Activated CD4-positive, alpha-beta T cell treated with anti-CD3 and anti-CD28 coated beads, Interleukin-2, amount 50 U/mL, for 16 hours (primary cell): ENCODE measurements around the gene CNR2.
"Not testable (repeated sequence)": the region's sequence is repeated elsewhere in the genome, so short reads cannot be mapped to it uniquely, and the experiment has no call there.

Experiments used
- DNase-seq: peaks from one replicate; pipeline ENCODE4 v3.0.0-alpha.2; 2020

The CNR2 gene

DNA sequence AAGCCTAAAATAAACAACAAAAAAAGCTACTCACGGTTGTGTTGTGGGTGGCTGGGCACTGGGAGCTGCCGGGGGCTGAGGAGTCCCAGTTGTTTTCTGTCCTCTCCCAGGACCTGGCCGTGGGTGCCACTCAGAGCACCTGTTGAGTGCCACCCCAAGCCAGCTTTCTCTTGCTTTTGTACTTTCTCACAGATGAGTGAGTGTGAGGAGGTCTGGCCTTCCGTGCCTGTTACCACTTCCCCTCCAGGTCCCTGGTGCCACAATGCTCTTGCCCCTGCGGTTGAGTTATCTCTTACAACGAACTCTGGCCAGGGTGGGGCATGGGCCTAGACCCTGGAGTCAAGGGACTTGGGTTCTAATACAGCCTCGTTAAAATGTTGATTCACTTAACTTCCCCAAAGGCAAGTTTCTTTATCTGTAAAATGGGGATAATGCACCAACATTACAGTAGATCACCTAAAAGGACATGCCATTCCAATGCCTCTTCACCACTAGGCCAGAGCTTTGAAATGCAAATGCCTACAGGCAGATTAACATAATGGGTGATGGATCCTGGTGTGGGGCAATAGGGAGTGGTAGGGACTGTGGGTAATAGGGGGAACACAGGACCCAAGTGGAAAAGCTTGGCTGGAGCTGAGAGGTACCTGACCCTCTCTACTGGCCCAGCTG, at the start of gene CNR2:
Gene CNR2, minus strand, starts transcription at position 151 of the 669 bp plus-strand sequence. CDS start 37,745 bp downstream, outside the sequence.
- peak; percentile 18 for DNase-seq

DNA sequence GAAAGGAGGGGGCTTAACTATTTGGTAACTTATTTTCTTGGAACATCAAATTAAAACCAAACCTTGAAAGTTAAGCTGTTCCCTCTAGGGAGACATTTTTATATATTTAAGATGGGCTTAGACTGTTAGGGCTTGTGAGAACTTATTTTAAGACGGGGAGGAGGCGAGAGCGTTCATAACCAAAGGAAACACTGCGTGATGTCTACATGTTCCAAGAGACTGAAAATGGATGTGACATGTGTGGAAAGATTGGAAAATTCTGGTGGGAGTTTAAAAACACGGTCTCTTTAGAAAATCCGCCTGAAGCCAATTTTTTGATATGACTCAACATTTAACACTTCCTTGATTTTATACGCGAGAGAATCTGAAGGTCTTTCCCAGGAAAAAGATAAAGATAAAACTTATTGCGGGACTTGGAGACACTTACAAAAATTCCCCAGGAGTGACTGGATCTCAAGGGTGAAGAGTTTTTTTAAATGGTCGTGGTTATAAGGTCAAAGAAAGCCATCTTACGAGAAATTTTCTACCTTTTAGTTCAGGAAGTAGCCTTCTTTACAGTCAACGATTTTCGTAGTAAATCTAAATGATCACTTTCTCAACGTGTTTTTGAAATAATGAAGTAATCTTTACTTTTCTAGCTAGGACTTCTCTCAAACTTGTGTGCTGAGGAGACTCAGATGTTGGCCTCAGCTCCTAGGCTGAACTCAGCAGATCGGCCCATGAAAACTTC, 47.3 kb upstream of the CNR2 start:
- no peak for DNase-seq

DNA sequence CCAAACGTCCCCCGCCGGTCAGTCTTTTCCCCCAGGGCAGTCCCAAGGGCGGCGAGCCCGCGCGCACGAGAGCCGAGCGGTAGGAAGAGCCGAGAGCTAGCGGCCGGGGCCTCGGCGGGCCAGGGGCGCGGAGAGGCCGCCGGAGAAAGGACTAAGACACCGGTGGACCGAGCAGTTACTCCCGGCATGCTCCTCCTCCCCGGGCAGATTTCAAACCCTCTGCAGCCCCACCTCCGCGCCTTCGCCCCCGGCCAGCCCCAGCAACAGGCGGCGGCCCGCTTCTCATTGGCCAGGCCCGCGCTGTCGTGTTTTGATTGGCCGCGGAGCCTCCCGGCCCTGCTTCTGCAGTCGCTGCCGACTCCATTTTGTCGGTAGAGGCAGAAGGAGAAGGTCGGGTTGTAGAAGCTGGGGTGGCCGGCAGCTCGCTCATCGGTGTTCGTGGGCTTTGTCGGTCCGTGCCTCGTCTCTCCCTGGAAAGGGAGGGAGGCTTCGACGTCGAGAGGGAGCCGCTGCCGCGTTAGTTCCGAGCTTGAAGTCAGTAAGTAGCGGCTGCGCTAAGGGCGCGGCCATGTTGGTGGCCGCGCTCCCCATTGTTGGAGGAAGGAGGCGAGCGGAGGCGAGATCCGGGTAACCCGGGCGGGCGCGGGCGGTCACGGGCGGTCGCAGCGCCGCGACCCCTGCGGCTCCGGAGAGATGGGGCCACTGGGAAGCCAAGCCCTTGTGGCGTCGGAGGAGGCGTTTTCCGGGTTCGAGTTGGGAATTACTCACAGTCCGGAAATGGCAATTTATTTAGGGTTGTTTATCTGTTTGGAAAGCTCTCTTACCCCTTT, 46.5 kb upstream of the CNR2 start, which contains the start of gene PNRC2:
Gene PNRC2, plus strand, starts transcription at position 368 of the 830 bp plus-strand sequence. CDS start 1,630 bp downstream, outside the sequence.
- peak; percentile 98 for DNase-seq

GRCh38 chr1:23958810-23959460, 45.8 kb upstream of the CNR2 start:
- peak; percentile 97 for DNase-seq

DNA sequence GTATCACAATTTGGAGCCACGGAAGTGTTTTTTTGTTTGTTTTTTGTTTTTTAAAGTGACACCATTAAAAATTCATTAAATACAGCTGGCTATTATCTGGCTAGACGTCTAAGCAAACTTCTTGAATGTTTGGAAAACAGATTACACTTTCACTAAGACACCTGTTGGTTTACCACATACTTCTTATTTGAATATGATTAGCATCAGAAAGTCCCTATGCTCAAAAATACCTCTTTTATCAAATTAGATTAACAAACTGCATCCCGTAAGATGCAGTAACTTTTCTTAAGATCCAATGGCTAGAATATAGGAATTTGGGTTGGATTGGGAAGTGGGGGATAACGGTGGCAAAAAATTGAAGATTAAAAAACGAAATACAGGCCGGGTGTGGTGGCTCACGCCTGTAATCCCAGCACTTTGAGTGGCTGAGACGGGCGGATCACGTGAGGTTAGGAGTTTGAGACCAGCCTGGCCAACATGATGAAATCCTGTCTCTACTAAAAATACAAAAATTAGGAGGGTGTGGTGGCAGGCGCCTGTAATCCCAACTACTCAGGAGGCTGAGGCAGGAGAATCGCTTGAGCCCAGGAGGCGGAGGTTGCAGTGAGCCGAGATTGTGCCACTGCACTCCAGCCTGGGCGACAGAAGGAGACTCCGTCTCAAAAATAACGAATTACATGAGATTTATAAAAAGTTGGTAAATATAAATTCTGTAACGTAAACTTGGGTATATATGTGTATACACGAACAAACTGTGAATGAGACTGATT, 45.1 kb upstream of the CNR2 start:
- not testable (repeated sequence) for DNase-seq

DNA sequence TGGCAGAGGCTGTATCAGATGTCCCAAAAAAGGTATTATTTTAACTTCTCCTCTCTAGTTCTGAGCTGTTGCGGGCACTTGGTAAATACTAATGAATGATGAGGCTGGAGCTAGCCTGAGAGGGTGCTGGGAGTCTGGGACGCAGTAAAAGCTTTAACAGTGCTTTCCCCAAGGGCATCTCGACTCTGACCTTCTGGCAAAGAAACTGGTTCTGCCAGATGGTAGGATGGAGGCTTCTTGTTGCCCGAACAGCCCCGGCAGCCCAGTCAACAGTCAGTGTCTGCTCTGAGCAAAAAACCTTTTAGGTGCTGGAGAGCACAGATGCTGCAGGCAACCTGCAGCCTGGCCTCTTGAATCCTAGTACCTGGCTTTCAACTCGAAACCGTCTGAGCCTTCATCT, 43.9 kb upstream of the CNR2 start:
- DNase-seq = no peak

GRCh38 chr1:23953020-23953419, 39.9 kb upstream of the CNR2 start:
- DNase-seq = no peak

DNA sequence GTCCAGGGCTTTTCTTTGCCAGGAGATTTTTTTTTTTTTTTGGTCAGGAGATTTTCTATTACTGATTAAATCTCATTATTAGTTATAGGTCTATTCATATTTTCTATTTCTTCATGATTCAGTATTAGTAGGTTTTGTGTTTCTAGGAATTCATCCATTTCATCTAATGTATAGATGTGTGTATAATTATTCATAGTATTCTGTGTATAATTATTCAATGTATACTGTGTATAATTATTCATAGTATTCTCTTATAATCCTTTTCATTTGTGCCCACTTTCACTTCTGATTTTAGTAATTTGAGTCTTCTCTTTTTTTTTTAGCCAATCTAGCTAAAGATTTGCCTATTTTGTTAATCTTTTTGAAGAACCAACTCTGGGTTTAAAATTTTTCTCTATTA, 34.2 kb upstream of the CNR2 start:
- no peak for DNase-seq

- no peak for DNase-seq
These were observed 23.5 kb upstream of the CNR2 start for GRCh38 chr1:23936481-23937176.

DNA sequence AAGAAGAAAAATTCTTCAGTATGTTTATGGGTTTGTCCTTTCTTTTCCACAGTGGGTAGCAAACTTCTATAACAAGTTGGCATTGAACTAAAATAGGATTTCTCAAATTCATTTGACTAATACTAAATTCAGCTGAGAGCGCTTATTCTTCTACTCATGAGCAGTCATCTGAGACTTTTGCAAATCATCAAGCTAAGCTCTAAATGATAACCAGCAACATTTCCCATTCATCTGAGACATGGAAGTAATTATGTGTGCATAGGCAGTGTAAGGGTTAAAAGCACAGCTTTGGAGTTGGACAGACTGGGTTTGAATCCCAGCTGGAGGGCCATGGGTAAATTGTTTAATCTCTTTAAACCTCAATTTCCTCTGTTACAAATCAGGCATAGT, 18.3 kb upstream of the CNR2 start:
- no peak for DNase-seq

GRCh38 chr1:23930861-23931490, 17.8 kb upstream of the CNR2 start:
- DNase-seq = no peak

DNA sequence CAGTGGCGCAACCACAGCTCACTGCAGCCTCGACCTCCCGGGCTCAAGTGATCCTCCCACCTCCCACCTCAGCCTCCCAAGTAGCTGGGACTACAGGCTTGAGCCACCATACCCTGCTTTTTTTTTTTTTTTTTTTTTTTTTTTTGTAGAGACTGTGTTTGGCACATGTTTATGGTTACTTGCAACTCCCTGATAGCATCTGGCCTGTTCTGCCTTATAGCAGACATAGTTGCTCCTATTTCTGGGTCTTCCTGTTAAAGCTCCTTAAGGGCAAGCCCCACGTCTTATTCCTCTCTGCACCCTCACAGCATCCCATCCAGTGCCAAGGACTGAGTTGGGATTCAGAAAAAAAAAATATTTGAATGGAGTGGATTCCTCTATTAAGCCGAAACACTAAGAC, 17.1 kb upstream of the CNR2 start:
- DNase-seq = no peak

DNA sequence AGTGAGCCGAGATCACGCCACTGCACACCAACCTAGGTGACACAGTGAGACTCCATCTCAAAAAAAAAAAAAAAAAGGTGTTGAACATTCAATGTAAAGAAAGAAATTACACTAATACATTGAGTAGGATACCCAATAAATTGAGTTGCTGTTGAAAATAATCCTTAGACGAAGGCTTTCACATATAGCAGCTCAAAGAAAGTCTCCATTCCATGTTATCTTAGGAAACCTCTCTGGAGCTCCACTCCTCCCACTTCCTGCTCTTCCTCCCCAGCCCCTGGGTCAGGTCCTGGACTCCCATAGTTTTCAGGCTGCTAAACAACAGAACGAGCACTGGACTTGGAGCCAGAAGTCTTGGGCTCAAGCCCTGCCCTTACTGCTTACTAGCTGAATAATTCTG, 15.6 kb upstream of the CNR2 start:
- no peak for DNase-seq

GRCh38 chr1:23927097-23927496, 13.9 kb upstream of the CNR2 start:
- no peak for DNase-seq

DNA sequence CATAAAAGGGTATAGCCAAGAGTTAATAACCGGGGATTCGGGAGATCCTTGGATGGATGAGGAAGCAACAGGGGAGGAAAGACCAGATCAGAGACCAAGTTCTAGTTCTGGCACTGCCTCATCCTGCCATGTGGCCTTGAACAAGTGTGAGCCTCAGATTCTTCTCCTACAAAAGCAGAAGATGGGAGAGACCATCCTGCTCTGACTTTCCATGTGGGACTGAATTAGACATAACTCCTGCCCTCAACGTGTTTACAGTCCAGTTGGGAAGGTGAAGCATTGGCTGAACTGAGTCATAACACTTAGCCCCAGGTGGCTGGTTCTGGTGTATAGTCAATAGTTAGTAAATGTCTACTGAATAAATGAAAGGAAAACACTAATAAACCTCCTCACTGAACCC, 12.1 kb upstream of the CNR2 start:
- DNase-seq = no peak

GRCh38 chr1:23924601-23925000, 11.4 kb upstream of the CNR2 start:
- DNase-seq = no peak

- no peak for DNase-seq
These were observed 10.7 kb upstream of the CNR2 start for GRCh38 chr1:23923592-23924499.

DNA sequence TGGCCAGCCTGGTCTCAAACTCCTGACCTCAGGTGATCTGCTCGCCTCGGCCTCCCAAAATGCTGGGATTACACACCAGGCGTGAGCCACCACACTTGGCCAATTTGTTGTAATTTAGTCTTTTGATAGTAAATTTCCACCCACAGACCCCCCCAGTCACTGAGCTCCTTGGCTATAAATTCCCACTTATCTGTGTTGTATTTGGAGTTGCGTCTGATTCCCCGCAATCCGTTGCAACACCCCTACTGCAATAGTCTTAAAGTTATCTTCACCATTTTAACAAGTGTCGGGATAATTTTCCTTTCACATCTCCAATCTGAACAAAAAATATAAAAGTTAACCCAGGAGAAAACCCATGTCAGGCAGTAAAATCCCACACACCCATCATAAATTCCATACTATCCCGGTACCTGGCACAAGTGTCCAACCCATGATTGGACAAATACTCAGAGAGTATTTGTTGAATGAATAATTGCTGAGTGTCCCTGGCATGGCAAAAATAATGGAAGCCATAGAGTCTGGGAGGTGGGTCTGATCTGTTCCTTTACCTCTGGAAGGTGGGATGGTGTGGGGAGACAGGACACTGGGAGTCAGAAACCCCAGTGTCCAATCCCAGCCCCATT, 9.3 kb upstream of the CNR2 start:
- no peak for DNase-seq
